SU-DHL-6 (cell line): ENCODE data around the gene EPHA6.

ENCODE experiments used
- EZH2phosphoT487 ChIP-seq: fragments of 200-600 bp; sonication (generic), shearing (Covaris generic); conservative IDR thresholded peaks from 2 replicates; pipeline ENCODE4 v1.6.1; 2018; ENCODE audit warnings: mild to moderate bottlenecking, antibody characterized with exemption, low read length, moderate library complexity, mixed read lengths
- TF ChIP-seq, protein P1 (sequence below): fragments of 200-600 bp; sonication (generic); IDR thresholded peaks from one replicate; pipeline ENCODE4 v1.5.1; 2017; ENCODE audit warnings: antibody characterized with exemption, mild to moderate bottlenecking, low read length, moderate library complexity; ENCODE audit not compliant: insufficient read depth, poor library complexity, severe bottlenecking

DNA sequence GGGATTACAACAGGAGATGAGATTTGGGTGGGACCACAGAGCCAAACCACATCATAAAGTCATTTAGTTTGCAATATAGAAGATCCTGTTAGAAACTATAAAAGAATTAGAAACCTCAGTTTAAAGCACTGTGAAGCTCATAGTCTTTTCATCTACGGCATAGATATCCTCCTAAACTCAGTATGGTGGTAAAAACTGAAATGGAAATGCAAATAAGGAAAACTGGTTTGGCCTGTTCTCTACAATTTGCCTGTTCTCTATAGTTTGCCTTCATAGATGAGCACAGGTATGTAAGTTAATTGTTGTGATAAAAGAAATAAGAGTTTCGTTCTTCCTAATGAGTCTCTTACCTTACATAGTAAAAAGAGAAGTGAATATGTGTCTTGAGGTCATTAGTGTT is 618.5 kb downstream of the EPHA6 start:
- no peak for TF ChIP-seq EZH2phosphoT487
- TF ChIP-seq, protein P1, sequence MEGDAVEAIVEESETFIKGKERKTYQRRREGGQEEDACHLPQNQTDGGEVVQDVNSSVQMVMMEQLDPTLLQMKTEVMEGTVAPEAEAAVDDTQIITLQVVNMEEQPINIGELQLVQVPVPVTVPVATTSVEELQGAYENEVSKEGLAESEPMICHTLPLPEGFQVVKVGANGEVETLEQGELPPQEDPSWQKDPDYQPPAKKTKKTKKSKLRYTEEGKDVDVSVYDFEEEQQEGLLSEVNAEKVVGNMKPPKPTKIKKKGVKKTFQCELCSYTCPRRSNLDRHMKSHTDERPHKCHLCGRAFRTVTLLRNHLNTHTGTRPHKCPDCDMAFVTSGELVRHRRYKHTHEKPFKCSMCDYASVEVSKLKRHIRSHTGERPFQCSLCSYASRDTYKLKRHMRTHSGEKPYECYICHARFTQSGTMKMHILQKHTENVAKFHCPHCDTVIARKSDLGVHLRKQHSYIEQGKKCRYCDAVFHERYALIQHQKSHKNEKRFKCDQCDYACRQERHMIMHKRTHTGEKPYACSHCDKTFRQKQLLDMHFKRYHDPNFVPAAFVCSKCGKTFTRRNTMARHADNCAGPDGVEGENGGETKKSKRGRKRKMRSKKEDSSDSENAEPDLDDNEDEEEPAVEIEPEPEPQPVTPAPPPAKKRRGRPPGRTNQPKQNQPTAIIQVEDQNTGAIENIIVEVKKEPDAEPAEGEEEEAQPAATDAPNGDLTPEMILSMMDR, result no peak
